ENCODE results near the gene TAC4.

DNA sequence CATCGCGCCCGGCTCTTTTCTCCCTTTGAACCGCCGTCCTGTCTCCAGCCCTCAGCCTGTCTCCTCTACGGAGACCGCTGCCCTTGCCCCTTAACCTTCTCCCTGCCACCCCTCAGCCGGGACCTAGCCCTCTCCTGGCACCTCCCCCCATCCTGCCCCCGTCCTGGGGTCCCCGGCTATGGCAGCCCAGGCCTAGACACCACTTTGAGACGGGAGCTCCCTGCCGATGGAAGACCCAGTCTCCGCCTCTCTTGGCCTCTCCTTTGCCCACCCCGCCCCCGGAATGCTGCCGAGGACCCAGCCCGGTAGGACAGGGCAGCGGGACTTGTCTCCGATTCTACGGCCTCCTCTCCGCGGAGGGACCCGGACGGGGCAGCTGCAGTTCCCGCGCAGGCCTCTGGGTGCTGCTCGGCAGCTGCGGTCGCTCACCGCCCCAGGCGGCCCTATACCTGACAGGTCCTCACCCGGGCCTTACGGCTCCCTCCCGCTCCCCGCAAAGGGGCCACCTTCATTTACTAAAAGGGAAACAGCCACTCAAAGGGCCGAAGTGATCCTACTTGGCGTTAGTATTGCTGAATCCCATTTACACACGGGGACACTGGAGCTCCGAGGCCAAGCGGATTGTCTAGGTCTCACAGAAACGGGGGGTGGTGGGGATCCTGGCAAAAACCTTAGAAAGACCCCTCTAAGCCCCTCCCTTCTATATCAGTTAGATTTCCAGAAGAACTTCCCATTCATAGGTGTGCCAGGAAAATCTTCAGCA lies 32.6 kb upstream of the TAC4 start:
- TF ChIP-seq CTCF (conservative IDR thresholded peaks at IDR 0.05 in 1 of 2, IDR thresholded peaks at IDR 0.05 in 1 of 2; ENCODE audit: low read depth in 1 of 2, low read length in 2 of 2) (peak; percentile 87 to 93), EZH2 (IDR thresholded peaks at IDR 0.05; ENCODE audit: low read length, missing control alignments) (no peak)
